ENCODE measurements around the gene SMYD3. TPM values are rescaled to one million over a fixed set of nuclear protein-coding genes. Genes with fewer than 3 reads are reported as not detected.
"Not testable (repeated sequence)": the region's sequence is repeated elsewhere in the genome, so short reads cannot be mapped to it uniquely, and the experiment has no call there.

The SMYD3 gene
- total RNA-seq, 1 donor from 2014 or later: 8.2 TPM

DNA sequence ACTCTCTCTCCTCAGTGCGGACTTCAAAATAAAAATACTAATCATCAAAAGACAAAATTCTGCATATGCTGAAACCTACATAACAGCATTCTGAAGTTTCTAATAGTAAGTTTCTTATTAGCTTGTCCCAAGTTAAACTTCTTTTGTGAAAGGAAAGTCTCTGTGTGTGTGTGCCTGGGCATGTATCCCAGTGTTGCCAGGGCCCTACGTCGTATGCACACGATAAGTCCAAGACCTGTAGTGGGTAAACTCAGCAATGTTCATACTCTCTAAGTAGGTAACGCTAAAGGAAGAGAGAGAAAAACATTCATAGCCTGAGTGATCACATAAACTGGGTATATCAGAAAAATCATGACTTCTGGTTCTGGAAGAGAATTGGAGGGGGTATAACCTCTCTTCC lies 465.7 kb downstream of the SMYD3 start:
- intact Hi-C loops (cut with micrococcal nuclease): no loop called here
- DNase-seq (no peak), ATAC-seq (no peak)

DNA sequence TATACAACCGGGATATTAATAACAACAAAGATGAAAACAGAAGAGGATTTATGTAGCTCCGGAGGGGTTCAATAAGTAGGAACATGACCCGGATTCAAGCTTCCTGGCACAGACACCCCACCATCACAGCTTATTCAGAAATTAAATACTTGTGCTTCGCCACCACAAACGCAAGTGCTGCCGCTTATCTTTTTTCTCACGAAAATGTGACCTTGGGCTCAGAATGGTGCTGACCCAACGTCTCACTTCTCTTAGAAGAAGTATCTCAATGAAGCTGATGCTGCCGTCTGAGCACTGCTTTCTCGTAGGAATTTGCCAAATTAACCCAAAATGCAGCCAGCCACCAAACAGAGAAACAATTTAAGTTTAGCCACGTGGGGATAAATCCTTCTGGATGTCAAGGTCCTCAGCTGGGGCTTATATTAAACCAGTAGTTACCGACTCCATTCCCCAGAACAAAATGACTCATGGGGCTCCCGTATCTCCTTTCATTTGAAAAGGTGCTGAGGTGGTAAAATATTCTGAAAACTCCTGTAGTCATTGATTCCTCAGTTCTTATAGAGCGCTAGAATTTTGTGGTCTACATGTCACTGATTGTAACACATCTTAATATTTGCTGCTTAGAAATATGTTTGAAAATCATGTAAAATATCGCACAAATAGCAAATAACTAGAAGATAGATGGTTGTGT lies 466.7 kb downstream of the SMYD3 start:
- intact Hi-C loops (cut with micrococcal nuclease): no loop called here
- DNase-seq (no peak), ATAC-seq (no peak)

DNA sequence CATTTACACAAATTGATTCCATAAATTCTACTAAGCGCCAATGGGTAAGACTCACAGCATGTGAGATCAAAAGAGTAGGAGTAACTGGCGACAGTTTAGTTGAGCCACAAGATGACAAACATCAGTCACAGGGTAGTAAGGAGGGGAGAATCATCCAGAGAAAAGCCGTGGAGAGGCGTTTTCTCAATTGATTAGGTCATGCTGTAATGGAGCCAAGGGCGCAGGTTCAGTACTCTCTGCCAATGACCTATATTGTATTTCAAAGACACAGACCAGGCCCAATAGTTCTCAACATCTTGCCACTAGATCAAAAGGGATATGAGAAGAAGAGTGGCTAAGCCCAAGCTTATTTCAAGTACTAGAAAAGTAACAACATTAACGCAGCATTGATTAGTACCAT lies 467.5 kb downstream of the SMYD3 start:
- ATAC-seq (no peak), DNase-seq (no peak)
- intact Hi-C loops (cut with micrococcal nuclease): no loop called here

DNA sequence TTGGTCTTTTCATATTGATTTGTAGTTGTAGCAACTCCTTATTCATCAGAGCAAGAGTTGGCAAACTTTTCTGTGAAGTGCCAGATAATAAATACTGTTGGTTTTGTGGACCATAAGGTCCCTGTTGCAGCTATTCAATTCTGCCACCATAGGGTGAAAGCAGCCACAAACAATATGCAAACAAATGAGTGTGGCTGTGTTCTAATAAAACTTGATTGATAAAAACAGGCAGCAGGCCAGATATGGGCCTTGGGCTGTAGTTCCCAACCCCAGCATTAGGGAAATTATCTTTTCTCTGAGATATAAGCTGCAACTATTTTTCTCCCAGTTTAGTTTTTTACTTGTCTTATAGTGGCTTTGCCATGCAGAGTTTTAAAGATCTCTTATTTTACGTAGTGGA lies 469.2 kb downstream of the SMYD3 start:
- intact Hi-C loops (cut with micrococcal nuclease): no loop called here
- ATAC-seq (no peak), DNase-seq (no peak)

DNA sequence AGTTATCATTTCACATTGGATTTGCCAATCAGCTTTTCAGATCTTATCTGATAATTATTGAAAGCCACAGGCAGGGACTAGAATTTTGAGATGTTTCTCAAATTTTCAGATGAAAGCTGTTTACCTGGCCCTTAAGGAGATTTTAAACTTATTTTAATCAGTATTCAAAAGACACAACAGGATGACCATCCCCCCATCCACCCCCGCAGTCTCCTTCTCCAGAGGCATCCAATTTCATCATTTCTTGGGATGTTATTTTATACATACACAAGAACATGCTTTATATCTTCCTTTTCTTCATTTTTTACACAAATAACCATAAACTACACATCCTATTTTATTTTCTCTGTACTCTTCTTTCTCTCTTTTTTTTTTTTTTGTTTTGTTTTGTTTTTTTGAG lies 470.9 kb downstream of the SMYD3 start:
- no peak for DNase-seq
- ATAC-seq: no peak
- intact Hi-C loops (cut with micrococcal nuclease): no loop called here

DNA sequence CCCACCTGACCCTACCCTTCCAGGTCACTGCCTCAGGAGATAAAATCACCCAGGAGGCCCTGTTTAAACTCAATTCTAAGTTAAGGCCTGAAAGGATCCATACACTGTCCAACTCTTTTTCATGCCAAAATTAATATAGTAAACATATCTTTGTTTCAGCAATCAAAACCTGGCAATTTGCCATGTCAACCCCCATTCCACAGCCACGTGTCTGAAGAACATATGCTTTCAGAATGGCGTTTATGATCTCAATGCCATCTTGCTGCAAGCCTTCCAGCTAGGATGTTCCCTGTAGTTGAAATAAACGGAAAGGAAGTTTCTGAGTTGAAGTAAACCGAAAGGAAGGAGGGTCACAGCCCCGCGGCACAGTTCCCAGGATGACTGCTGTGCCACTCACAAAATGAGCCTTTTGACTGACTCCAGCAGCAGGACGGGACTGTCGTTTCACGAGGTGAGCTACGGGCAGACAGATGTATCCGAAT lies 472.0 kb downstream of the SMYD3 start:
- intact Hi-C loops (cut with micrococcal nuclease): no loop called here
- no peak for ATAC-seq

DNA sequence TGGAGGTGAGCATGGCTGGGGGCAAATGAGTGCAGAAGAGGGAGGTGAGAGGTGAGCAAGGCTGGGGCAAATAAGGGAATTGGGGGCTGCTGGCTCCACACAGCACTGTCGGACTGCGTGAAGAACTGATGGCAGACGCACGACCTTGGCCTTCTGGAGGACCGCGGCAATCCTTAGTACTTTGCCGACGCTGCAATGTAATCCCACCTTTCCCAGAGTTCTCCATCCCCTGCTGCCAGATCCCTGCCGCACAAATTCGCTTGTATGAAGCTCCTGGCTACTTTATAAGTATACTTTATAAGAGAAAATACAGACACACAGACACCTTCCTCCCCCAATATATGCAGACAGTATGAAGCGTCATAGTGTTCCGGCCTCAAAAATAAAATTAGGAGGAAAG lies 472.4 kb downstream of the SMYD3 start:
- intact Hi-C loops (cut with micrococcal nuclease): no loop called here
- ATAC-seq: no peak
- DNase-seq: no peak

More for the DNA sequence above, 472.0 kb downstream of the SMYD3 start:
- DNase-seq: no peak

DNA sequence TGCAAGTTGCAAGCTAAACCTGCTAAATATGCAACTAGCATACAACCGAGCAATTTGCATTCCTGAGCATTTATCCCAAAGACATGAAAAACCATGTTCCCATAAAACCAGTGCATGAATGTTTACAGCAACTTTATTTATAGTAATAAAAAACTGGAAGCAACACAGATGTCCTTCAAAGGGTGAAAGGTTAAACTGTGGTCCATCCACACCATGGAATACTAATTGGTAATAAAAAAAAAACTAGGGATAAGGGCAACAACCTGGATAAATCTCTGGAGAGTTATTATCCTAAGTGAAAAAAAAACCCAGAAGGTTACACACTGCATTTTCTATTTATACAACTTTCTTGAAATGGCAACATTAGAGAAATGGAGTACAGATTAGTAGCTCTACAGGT lies 474.1 kb downstream of the SMYD3 start:
- intact Hi-C loops (cut with micrococcal nuclease): no loop called here
- DNase-seq (no peak), ATAC-seq (no peak)

DNA sequence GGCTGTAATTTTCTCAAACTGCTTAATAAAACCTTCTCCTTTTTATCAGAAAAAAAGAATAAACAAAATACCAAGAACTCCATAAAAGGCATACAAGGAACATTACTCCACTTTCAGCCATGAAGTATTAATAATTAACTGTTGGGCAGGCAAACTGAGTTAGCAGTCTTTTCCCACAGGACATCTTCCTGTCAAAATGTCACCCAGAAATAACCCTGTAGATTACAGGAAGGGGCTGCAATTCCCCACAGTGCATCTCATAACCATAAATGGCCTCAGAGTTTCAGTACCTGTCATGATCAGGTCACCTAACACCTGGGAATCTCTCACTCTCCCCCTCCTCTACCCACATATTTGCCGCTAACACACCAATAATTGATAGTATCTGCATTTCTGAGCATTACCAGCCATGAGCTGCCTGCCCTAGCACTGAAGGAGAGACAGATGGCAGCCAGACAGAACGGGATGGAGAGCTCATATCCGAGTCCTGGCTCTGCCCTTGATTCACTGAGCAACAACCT lies 475.0 kb downstream of the SMYD3 start:
- no peak for DNase-seq
- intact Hi-C loops (cut with micrococcal nuclease): no loop called here
- ATAC-seq: no peak

DNA sequence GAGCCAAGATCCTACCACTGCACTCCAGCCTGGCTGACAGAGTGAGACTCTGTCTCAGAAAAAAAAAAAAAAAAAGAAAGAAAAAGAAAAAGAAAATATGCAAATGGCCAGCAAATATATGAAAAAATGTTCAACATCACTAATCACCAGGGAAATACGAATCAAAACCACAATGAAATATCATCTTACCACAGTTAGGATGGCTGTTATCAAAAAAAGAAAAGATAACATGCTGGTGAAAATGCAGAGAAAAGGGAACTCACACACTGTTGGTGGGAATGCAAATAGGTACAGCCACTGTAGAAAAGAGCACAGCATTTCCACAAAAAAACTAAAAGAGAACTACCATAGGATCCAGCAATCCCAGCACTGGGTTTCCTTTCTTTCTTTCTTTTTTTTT lies 477.5 kb downstream of the SMYD3 start:
- intact Hi-C loops (cut with micrococcal nuclease): no loop called here
- no peak for ATAC-seq
- no peak for DNase-seq

DNA sequence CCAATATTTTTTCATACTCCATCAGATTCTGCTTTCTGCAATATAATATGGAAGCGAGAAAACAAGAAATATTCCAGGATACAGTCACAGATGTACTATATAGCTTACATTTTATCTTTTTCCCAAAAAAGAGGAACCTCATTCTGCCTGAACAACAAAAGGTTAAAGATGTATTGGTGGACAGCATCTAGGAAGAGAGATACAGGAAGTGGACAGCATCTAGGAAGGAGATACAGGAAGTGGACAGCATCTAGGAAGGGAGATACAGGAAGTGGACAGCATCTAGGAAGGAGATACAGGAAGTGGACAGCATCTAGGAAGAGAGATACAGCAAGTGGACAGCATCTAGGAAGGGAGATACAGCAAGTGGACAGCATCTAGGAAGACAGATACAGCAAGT lies 483.0 kb downstream of the SMYD3 start:
- intact Hi-C loops (cut with micrococcal nuclease); DNase-seq; ATAC-seq: not testable (repeated sequence)

DNA sequence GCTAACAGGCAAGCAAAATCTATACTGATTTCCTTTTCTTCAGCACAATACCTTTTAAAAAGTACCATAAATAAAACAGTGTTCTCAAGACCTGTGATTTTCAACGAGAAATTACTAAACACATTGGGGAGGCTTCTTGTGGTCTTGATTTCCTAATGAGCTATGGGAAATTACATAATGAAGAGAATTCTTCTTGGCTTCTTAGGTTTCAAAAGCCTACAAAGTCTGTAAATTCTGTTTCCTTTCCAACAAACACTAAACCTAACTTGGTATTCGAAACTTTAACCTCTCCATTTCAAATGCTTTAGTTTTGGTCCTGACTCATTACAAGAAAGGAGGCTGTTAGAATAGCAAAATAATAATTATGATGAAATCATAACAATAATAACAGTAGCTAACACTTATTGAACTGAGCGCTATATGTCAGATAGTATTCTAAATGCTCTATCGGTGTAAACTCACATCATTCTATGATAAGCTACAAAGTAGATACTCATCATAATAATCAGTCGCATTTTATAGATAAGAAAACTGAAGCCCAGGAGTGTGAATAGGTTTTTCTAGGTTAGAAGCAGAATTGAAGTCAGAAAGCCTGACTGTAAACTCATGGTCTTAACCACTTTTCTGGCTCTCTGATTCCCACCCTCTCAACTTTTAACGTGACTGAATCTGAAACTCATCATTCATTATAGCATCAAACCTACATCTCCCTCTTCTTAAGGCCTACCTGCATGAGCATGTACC lies 486.7 kb downstream of the SMYD3 start:
- intact Hi-C loops (cut with micrococcal nuclease): no loop called here
- no peak for ATAC-seq
- no peak for DNase-seq

DNA sequence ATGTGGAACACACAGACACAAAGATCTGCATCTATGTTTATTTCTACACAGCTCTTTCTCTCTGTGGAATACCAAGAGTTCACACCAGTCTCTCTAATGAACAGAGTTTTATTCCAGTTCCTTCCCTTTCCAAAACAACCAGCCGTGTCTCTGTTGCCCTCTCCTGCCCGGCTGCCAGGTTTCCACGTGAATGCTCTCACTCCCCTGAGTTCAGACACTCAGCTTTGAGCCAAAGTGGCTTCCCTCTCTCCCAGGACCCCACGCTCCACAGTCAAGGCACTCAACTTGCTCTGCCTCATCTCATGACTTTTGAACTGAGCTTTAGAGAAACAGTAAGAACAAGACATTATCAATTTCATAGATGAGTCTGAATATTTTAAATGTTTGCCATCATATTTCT lies 488.9 kb downstream of the SMYD3 start:
- intact Hi-C loops (cut with micrococcal nuclease): no loop called here
- DNase-seq: no peak
- ATAC-seq: no peak

DNA sequence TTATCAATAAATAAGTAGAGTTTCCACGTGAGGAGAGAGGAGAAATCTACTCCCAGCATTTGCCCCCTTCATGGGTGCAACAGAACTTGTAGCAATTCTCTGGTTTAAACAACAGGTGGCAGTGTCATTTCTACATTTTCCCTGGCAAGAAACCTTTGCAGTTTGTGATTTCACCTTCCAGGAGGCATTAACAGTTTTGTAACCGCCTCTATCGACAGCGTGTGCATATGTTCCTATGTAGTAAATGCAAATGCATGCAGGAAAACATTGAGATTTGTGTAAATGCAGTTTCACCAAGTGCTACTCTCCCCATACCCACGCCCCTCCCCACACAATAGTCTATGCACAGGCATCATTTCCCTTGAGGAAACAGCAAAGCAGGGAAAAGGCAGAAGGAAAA lies 494.7 kb downstream of the SMYD3 start:
- peak; percentile 35 for ATAC-seq
- intact Hi-C loops (cut with micrococcal nuclease): loop anchor here (5.0 kb wide), 1 partner anchor 435 kb away; no protein-coding TSS in a partner anchor
- no peak for DNase-seq

DNA sequence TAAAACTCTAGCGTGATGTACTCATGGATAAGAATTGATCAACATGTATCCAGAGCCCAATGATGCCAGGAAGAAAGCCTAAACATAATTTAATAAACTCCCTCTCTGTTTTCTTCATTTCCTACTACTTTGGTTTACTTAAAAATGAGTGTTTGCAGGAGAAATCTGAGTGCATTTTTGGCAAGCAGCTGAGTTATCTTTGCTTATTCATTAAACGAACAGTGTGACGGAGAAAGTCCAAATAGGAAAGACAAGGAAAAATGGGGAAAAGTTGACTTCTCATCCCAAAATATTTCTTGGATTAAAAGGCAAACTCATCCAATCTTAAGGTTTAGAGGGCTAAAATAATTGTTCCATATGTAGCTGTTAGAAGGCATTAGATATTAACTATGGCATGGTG lies 496.7 kb downstream of the SMYD3 start:
- intact Hi-C loops (cut with micrococcal nuclease): loop anchor here (5.0 kb wide), 1 partner anchor 437 kb away; no protein-coding TSS in a partner anchor
- no peak for ATAC-seq
- no peak for DNase-seq

DNA sequence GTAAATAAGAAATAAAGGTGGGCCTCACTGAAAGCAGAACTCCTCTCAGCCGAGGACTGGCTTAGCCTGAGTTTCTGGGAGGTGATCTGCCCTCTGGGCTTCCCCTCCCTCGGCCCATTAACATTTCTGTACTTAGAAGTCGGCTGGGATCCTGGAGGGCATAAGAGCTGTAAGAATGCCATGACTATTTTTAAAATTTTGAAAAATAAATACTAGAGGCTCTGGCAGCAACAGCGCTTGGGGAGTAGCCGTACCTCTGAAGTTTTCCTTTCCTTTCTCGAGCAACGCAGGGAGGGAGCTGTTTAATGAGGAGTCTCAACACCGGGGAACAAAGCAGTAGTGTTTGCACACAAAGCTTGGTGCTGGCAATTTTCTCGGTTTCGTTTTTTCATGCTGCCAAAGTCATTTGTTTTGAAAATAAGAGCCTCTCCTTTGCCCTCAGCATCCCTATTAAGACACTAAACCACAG lies 498.7 kb downstream of the SMYD3 start:
- peak; percentile 27 for ATAC-seq
- no peak for DNase-seq
- intact Hi-C loops (cut with micrococcal nuclease): no loop called here

DNA sequence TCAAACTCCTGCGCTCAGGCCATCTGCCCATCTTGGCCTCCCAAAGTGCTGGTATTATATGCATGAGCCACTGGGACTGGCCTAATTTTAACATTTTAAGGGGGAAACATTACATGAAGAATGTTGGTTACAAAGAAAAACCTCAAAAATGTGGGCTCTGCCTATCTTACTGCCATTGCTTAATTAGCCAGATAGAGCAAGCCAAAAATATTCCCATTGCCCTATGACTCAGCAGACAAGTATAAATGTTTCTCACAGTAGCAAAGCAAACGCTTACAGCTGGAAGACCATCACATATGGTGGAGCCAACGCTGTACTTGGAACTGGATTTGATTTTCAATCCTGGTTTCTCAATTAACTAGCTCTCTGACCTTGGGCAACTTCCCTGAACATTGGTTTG lies 502.0 kb downstream of the SMYD3 start:
- intact Hi-C loops (cut with micrococcal nuclease): no loop called here
- ATAC-seq: peak; percentile 79
- DNase-seq: no peak

DNA sequence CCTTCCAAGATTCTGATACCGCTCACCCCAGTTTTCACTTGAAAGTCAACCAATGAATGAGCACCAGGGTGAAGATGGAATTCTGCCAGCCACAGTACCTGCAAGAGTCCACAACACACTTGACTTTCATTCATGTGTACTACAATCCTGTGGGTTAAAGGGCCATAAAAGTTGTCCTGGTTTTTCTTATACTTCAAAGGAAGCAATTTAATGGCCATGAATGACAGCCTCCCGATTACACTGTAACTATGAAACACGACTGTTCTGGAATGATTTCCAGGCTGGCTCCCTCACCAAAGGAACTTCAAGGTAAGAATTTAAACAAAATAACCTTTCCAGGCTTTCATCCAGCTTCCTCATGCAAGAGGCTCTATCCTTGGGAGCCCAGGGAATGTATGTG lies 502.8 kb downstream of the SMYD3 start:
- DNase-seq (no peak), ATAC-seq (no peak)
- intact Hi-C loops (cut with micrococcal nuclease): loop anchor here (5.0 kb wide), 2 partner anchors 177 to 852 kb away; partner anchors contain the start of gene KIF26B

DNA sequence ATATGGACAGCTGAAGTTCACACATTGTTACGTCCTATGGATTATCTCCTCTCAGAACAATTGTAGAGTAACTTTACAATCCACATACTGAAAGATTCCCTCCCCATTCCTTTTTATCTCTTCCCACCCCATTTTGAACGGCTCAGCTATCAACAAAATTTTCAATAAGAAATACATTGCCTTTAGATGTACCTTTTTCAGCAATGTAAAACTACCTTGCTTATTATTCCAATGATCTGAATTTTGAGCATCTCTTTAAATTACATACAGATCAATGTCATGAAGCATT lies 503.7 kb downstream of the SMYD3 start:
- intact Hi-C loops (cut with micrococcal nuclease): loop anchor here (5.0 kb wide), 2 partner anchors 176 to 851 kb away; partner anchors contain the start of gene KIF26B
- ATAC-seq (no peak), DNase-seq (no peak)

DNA sequence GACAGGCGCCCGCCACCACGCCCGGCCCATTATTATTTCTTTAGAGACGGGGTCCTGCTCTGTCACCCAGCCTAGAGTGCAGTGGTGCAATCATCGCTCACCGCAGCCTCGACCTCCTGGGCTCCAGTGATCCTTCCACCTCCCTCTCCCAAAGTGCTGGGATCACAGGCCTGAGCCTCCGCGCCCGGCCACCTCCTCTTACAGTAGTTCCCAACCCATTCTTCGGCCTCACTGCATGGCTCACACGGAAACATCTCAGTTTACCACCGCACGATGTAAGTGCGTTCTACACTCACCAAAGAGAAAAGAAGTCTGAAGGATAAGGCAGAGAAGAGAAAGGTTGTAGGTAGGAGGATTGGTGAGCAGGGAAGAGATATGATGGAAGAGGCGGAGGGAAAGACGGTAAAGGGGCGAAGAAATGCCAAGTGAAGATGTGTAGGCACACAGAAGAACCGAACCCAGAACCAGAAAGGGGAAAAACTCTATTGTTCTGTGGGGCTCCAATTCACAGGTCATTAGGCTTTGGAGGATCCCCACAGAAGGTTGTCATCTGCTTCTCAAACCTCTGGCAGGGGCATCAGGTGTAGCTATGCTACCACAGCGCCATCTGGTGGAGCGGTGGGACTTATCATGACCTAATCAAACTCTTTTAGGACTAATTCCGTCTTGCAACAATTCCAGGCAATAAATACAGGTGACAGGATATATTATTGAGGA lies 504.2 kb downstream of the SMYD3 start:
- peak; percentile 93 for DNase-seq
- ATAC-seq: peak; percentile 79
- intact Hi-C loops (cut with micrococcal nuclease): loop anchor here (5.0 kb wide), 2 partner anchors 176 to 851 kb away; partner anchors contain the start of gene KIF26B

All from left ventricle myocardium superior (tissue), 1 donor.